Uterus (tissue), 4 donors: ENCODE results near the gene CNTN1. TPM values are rescaled to one million over a fixed set of nuclear protein-coding genes. Genes with fewer than 3 reads are reported as not detected.

ENCODE experiments used
- DNase-seq, 2 donors: peaks; one replicate each; pipeline ENCODE4 v3.0.0-alpha.2; 2019 to 2020
- H3K27ac ChIP-seq, 2 donors: fragments of 200-600 bp; sonication (generic); 1 replicate in 1 of 2; 2 replicates in 1 of 2; pipeline ENCODE4 v1.5.1; 2016 to 2018
- H3K27me3 ChIP-seq, 2 donors: fragments of 200-600 bp; sonication (generic); one replicate each; pipeline ENCODE4 v1.5.1; 2018 to 2019; ENCODE audit warnings: control low read depth in 1 of 2
- H3K36me3 ChIP-seq, 2 donors: fragments of 200-600 bp; sonication (generic); one replicate each; pipeline ENCODE4 v1.5.1; 2019; ENCODE audit warnings: control low read depth in 1 of 2
- H3K4me1 ChIP-seq, 2 donors: fragments of 200-600 bp; sonication (generic); one replicate each; pipeline ENCODE4 v1.5.1; 2018 to 2019; ENCODE audit warnings: control low read depth in 1 of 2
- H3K4me3 ChIP-seq, 2 donors: fragments of 200-600 bp; sonication (generic); 1 replicate in 1 of 2; 2 replicates in 1 of 2; pipeline ENCODE4 v1.5.1; 2018 to 2019; ENCODE audit warnings: mild to moderate bottlenecking in 1 of 2
- H3K9me3 ChIP-seq, 2 donors: fragments of 200-600 bp; sonication (generic); one replicate each; pipeline ENCODE4 v1.5.1; 2019; ENCODE audit warnings: control low read depth in 1 of 2
- CTCF ChIP-seq, 4 experiments: fragments of 200-600 bp in 2 of 4; fragments of 450-650 bp in 2 of 4; sonication (generic) in 2 of 4; IDR thresholded peaks; one replicate each; pipeline ENCODE4 v1.5.1; 2016 to 2019; ENCODE audit warnings: antibody characterized with exemption in 4 of 4, mild to moderate bottlenecking in 2 of 4, moderate library complexity in 1 of 4
- POLR2A ChIP-seq, 2 donors: fragments of 450-650 bp; IDR thresholded peaks; one replicate each; pipeline ENCODE4 v1.6.1; 2016; ENCODE audit warnings: antibody characterized with exemption in 2 of 2, mild to moderate bottlenecking in 1 of 2, moderate library complexity in 1 of 2
- intact Hi-C: fragments of 100-400 bp; cut with DNase I; formaldehyde crosslinking; loops from one replicate; pipeline ENCODE4 v1.15.1; 2023; ENCODE audit warnings: low total_unique reads
- total RNA-seq, 4 donors: library from RNA; depleted of rRNA in 3 of 4; stranded (reverse); fragments of >200 nt in 3 of 4; gene quantifications; one replicate each; pipeline versions ENCODE4 v1.1.0 to v1.2.4, GENCODE V29; 2014 to 2023
- donor health status: DM: yes; HTN: yes; CAD: no.

The CNTN1 gene
- total RNA-seq, 4 donors from 2014 or later, result 1.5 to 124 (median 11.0) TPM

- Histone ChIP-seq H3K4me3 (no peak overlapping the region), H3K27ac (no peak overlapping the region), H3K9me3 (no peaks in the 10 kb centered on the region), H3K4me1 (no peaks in the 10 kb centered on the region), H3K27me3 (no peaks in the 10 kb centered on the region), H3K36me3 (no peaks in the 10 kb centered on the region)
- no peak for DNase-seq
- TF ChIP-seq POLR2A (IDR thresholded peaks at IDR 0.05) (no peak), CTCF (IDR thresholded peaks at IDR 0.05) (no peak)
- intact Hi-C loops, result no loop called here
Measured at GRCh38 chr12:40655451-40655850, 36.8 kb upstream of the CNTN1 start.

- no peak for DNase-seq
- no peak overlapping the region for H3K27ac ChIP-seq
- no peak overlapping the region for H3K4me3 ChIP-seq
- H3K4me1 ChIP-seq, result no peaks in the 10 kb centered on the region
- intact Hi-C loops, result no loop called here
- H3K36me3 ChIP-seq, result no peaks in the 10 kb centered on the region
- no peaks in the 10 kb centered on the region for H3K9me3 ChIP-seq
- TF ChIP-seq POLR2A (IDR thresholded peaks at IDR 0.05) (no peak), CTCF (IDR thresholded peaks at IDR 0.05) (no peak)
- H3K27me3 ChIP-seq, result no peaks in the 10 kb centered on the region
Measured at GRCh38 chr12:40662366-40662765, 29.9 kb upstream of the CNTN1 start.

- no peaks in the 10 kb centered on the region for H3K27me3 ChIP-seq
- no peaks in the 10 kb centered on the region for H3K9me3 ChIP-seq
- no peak for DNase-seq
- H3K4me1 ChIP-seq, result no peaks in the 10 kb centered on the region
- intact Hi-C loops, result no loop called here
- no peaks in the 10 kb centered on the region for H3K36me3 ChIP-seq
- H3K27ac ChIP-seq, result no peak overlapping the region
- H3K4me3 ChIP-seq, result no peak overlapping the region
- no peak for TF ChIP-seq CTCF (IDR thresholded peaks at IDR 0.05)
- TF ChIP-seq POLR2A (IDR thresholded peaks at IDR 0.05), result no peak
Measured at GRCh38 chr12:40663781-40664180, 28.5 kb upstream of the CNTN1 start.

- no peak overlapping the region for H3K4me3 ChIP-seq
- no peak overlapping the region for H3K27ac ChIP-seq
- no peaks in the 10 kb centered on the region for H3K36me3 ChIP-seq
- intact Hi-C loops, result no loop called here
- no peak for DNase-seq
- H3K9me3 ChIP-seq, result no peaks in the 10 kb centered on the region
- no peaks in the 10 kb centered on the region for H3K4me1 ChIP-seq
- TF ChIP-seq CTCF (IDR thresholded peaks at IDR 0.05) (no peak), POLR2A (IDR thresholded peaks at IDR 0.05) (no peak)
- H3K27me3 ChIP-seq, result no peaks in the 10 kb centered on the region
Measured at GRCh38 chr12:40668099-40668529, 24.1 kb upstream of the CNTN1 start.

- intact Hi-C loops, result no loop called here
- H3K4me3 ChIP-seq, result no peak overlapping the region
Measured at GRCh38 chr12:40672741-40673271, 19.4 kb upstream of the CNTN1 start.

GRCh38 chr12:40681148-40681547 is 11.1 kb upstream of the CNTN1 start:
- Histone ChIP-seq H3K9me3 (no peaks in the 10 kb centered on the region), H3K36me3 (no peaks in the 10 kb centered on the region), H3K4me1 (no peaks in the 10 kb centered on the region), H3K27ac (no peak overlapping the region), H3K27me3 (peaks cover 0 to 4% of the 10 kb centered on the region in 2 donors), H3K4me3 (no peak overlapping the region)
- no peak for DNase-seq
- TF ChIP-seq CTCF (IDR thresholded peaks at IDR 0.05) (no peak), POLR2A (IDR thresholded peaks at IDR 0.05) (no peak)
- intact Hi-C loops, result no loop called here

More at GRCh38 chr12:40672741-40673271, 19.4 kb upstream of the CNTN1 start:
- H3K4me1 ChIP-seq, result no peaks in the 10 kb centered on the region
- no peaks in the 10 kb centered on the region for H3K27me3 ChIP-seq
- TF ChIP-seq POLR2A (IDR thresholded peaks at IDR 0.05), result no peak
- no peaks in the 10 kb centered on the region for H3K36me3 ChIP-seq
- DNase-seq, result no peak
- no peaks in the 10 kb centered on the region for H3K9me3 ChIP-seq
- H3K27ac ChIP-seq, result no peak overlapping the region
